ENCODE measurements around the gene DLL1. TPM values are rescaled to one million over a fixed set of nuclear protein-coding genes. Genes with fewer than 3 reads are reported as not detected.
A peak's percentile ranks its signal among the peaks of the same experiment; 100 is the strongest.
"Not testable (repeated sequence)": the region's sequence is repeated elsewhere in the genome, so short reads cannot be mapped to it uniquely, and the experiment has no call there.

The DLL1 gene
- total RNA-seq, 1 experiment from 2014 or later = 9.7 TPM

- DNase-seq (ENCODE audit: low read depth) = no peak
These were observed 21.6 kb downstream of the DLL1 start for GRCh38 chr6:170269151-170269845.

- DNase-seq (ENCODE audit: low read depth) = no peak
These were observed 22.4 kb downstream of the DLL1 start for GRCh38 chr6:170268216-170269129.

DNA sequence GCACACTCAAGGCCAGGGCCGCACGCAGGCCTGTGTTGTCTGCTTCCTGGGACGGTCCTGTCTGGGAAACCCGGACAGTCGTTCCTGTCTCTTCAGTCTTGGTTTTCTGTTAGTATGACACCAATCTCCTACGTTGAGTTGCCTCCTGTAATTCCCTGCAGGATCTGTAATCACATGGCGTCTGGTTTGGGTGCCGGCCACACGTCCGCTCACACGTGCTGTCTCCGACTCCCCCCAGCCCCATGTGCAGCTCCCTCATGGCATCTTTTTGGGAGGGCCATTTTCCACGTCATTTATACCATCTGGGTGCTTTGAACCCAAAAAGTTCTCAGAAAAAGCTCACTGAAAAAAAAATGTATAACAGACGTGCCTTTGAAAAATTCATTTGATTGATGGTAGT, 23.2 kb downstream of the DLL1 start:
- no peak for DNase-seq (ENCODE audit: low read depth)

GRCh38 chr6:170266061-170266825, 24.6 kb downstream of the DLL1 start:
- DNase-seq (ENCODE audit: low read depth) = peak; percentile 72

GRCh38 chr6:170265655-170266054, 25.2 kb downstream of the DLL1 start:
- no peak for DNase-seq (ENCODE audit: low read depth)

- DNase-seq (ENCODE audit: low read depth) = not testable (repeated sequence)
These were observed 26.2 kb downstream of the DLL1 start for GRCh38 chr6:170264644-170265043.

GRCh38 chr6:170264086-170264485, 26.8 kb downstream of the DLL1 start:
- no peak for DNase-seq (ENCODE audit: low read depth)

DNA sequence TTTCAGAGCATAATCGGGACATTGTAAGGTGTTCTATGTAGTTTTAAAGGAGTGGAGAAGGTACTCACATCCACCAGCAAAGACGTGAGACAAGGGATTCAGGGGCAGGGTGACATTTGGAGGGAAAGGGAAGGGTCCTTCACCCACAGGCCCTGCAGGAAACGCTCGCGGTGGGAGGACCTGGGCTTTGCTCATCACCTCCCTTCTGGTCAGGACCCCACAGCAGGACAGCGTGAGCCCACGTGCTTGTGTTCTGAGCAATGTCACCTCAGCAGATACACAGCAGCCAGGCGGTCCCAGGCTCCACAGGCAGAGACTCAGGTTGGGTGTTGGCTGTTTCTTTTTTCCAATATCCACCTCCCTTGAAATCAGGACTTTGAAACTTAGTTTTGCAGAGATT, 27.5 kb downstream of the DLL1 start:
- DNase-seq (ENCODE audit: low read depth) = no peak

GRCh38 chr6:170262489-170263088, 28.3 kb downstream of the DLL1 start:
- no peak for DNase-seq (ENCODE audit: low read depth)

- no peak for DNase-seq (ENCODE audit: low read depth)
These were observed 29.0 kb downstream of the DLL1 start for GRCh38 chr6:170261643-170262488.

- no peak for DNase-seq (ENCODE audit: low read depth)
These were observed 30.2 kb downstream of the DLL1 start for GRCh38 chr6:170260686-170261085.

DNA sequence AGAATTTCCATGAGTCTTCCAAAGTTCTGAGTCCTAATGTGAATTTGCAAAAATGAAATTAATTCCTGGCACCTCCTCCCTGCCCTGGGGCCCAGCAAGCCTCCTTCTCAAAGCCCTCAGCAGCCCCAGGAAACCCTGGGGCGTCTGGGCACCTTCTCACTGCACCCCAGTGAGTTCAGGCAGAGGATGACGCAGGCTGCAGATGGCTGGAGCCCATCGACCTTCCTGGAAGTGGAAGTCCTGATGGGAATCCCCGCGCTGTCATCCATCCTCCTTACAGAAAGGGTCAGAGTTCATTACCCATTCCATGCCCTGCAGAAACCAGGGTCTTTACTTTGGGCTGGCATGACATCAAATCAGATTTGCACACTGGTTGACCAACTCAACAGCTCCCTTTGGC, 31.6 kb downstream of the DLL1 start:
- DNase-seq (ENCODE audit: low read depth) = no peak

DNA sequence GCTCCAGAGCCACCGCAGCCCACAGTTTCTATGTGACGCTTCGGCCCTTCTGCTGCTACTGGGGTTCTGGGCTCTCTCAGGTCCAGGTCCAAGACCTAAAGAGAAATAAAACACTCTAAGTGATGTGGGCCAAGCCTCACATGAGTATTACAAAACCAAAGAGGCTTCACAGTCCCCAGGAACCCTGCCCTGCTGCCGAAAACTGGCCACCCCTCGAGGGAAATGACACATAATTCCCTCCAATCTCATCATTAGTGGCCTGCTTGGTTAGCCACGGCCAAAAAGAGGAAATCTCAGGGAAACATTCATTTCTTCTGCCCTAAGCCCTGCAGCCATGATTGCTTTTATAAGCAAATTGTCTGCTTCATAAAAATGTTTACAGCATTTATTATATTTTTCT, 32.5 kb downstream of the DLL1 start:
- DNase-seq (ENCODE audit: low read depth) = no peak

GRCh38 chr6:170257376-170257775, 33.5 kb downstream of the DLL1 start:
- peak; percentile 77 for DNase-seq (ENCODE audit: low read depth)

- DNase-seq (ENCODE audit: low read depth) = no peak
These were observed 34.2 kb downstream of the DLL1 start for GRCh38 chr6:170256641-170257040.

GRCh38 chr6:170255426-170256125, 35.3 kb downstream of the DLL1 start:
- DNase-seq (ENCODE audit: low read depth) = no peak

- no peak for DNase-seq (ENCODE audit: low read depth)
These were observed 36.3 kb downstream of the DLL1 start for GRCh38 chr6:170254315-170255213.

GRCh38 chr6:170253910-170254269, 37.0 kb downstream of the DLL1 start:
- DNase-seq (ENCODE audit: low read depth) = no peak
